Subcutaneous adipose tissue (tissue), 4 donors: ENCODE data around the gene ENTPD3. TPM values are rescaled to one million over a fixed set of nuclear protein-coding genes. Genes with fewer than 3 reads are reported as not detected.

Experiments
- CTCF ChIP-seq: fragments of 450-650 bp; IDR thresholded peaks from one replicate; pipeline ENCODE4 v1.5.1; 2016; ENCODE audit warnings: low read depth, mild to moderate bottlenecking, control low read depth, antibody characterized with exemption, moderate library complexity
- total RNA-seq, 4 donors: library from RNA; depleted of rRNA; stranded (reverse); fragments of >200 nt; gene quantifications; one replicate each; pipeline ENCODE4 v1.1.0, GENCODE V29; 2016

ENTPD3 gene
- 1 to 10 TPM in 2 of 4 donors, under 1 TPM in 2; 0.17 to 3.1 (median 1.6) TPM for total RNA-seq

GRCh38 chr3:40387001-40387894 is at the start of gene ENTPD3:
Gene ENTPD3, plus strand, starts transcription at chr3:40387184. Its CDS starts 874 bp downstream, at chr3:40388058.
- TF ChIP-seq CTCF: no peak

- TF ChIP-seq CTCF: no peak
Observed at GRCh38 chr3:40339871-40340270, 47.1 kb upstream of the ENTPD3 start.

- no peak for TF ChIP-seq CTCF
Observed at GRCh38 chr3:40340541-40341170, 46.3 kb upstream of the ENTPD3 start.

- no peak for TF ChIP-seq CTCF
Observed at GRCh38 chr3:40341671-40342070, 45.3 kb upstream of the ENTPD3 start.

GRCh38 chr3:40350529-40350928 is 36.5 kb upstream of the ENTPD3 start:
- no peak for TF ChIP-seq CTCF

- no peak for TF ChIP-seq CTCF
Observed at GRCh38 chr3:40355410-40355809, 31.6 kb upstream of the ENTPD3 start.

- TF ChIP-seq CTCF: no peak
Observed at GRCh38 chr3:40358454-40358853, 28.5 kb upstream of the ENTPD3 start.
